Panc1 (cell line): ENCODE measurements around the gene DTNB. TPM values are rescaled to one million over a fixed set of nuclear protein-coding genes. Genes with fewer than 3 reads are reported as not detected.
"Not testable (repeated sequence)": the region's sequence is repeated elsewhere in the genome, so short reads cannot be mapped to it uniquely, and the experiment has no call there.

Source experiments
- ATAC-seq: fragments of 200-7000 bp; cut with Tn5 transposase; 2 replicates; pipeline ENCODE4 v1.9.1; 2020; ENCODE audit warnings: mild to moderate bottlenecking, moderate library complexity
- BruUV-seq: library from RNA; stranded (reverse); fragments of 400-500 nt; replicated peaks from 2 replicates; lab custom pipeline; 2021; lab: Mats Ljungman, UMichigan
- CTCF ChIA-PET: fragments of 300-600 bp; sonication (Branson Sonifier 250); formaldehyde crosslinking; loops from one replicate; lab custom pipeline; 2022; ENCODE audit warnings: antibody characterized with exemption; lab: Charles Lee
- POLR2A ChIA-PET: fragments of 300-600 bp; sonication (Branson Sonifier 250); formaldehyde crosslinking; loops from one replicate; lab custom pipeline; 2022; ENCODE audit warnings: antibody characterized with exemption; lab: Charles Lee
- DNase-seq: peaks from one replicate; pipeline ENCODE4 v3.0.0-alpha.2; 2010; ENCODE audit warnings: low read depth, low spot score
- H3K27ac ChIP-seq: 2 replicates; pipeline ENCODE4 v1.5.1; 2011; ENCODE audit warnings: mild to moderate bottlenecking, low read length, inconsistent platforms
- H3K27me3 ChIP-seq: fragments of 200-500 bp; sonication (Bioruptor generic); 2 replicates; pipeline ENCODE4 v1.6.0; 2014; ENCODE audit warnings: low read length, inconsistent platforms; ENCODE audit not compliant: control insufficient read depth, insufficient read depth
- H3K36me3 ChIP-seq: fragments of 200-500 bp; sonication (Bioruptor generic); 2 replicates; pipeline ENCODE4 v1.5.1; 2014; ENCODE audit warnings: inconsistent platforms, mild to moderate bottlenecking, low read length, moderate library complexity; ENCODE audit not compliant: control insufficient read depth, insufficient read depth
- H3K4me1 ChIP-seq: 2 replicates; pipeline ENCODE4 v1.5.1; 2011; ENCODE audit warnings: inconsistent platforms, mild to moderate bottlenecking, low read length, moderate library complexity; ENCODE audit not compliant: control insufficient read depth, insufficient read depth
- H3K4me3 ChIP-seq, 2 experiments: 2 replicates each; pipeline ENCODE4 v1.5.1; 2011 to 2012; ENCODE audit warnings: low read depth in 2 of 2, low read length in 2 of 2, mild to moderate bottlenecking in 2 of 2, inconsistent platforms in 1 of 2, moderate library complexity in 1 of 2
- H3K9me3 ChIP-seq: fragments of 200-500 bp; sonication (Bioruptor generic); 2 replicates; pipeline ENCODE4 v1.5.1; 2014; ENCODE audit warnings: low read depth, mild to moderate bottlenecking, inconsistent platforms, low read length, moderate library complexity; ENCODE audit not compliant: control insufficient read depth, insufficient read depth
- POLR2AphosphoS5 ChIP-seq: IDR thresholded peaks from 2 replicates; pipeline ENCODE4 v1.6.1; 2012; ENCODE audit warnings: mild to moderate bottlenecking, low read depth, low read length, moderate library complexity
- SIN3A ChIP-seq: IDR thresholded peaks from 2 replicates; pipeline ENCODE4 v1.6.1; 2012; ENCODE audit warnings: low read depth, mild to moderate bottlenecking, low read length, moderate library complexity, borderline replicate concordance; ENCODE audit not compliant: insufficient read depth
- TCF7L2 ChIP-seq: IDR thresholded peaks from 2 replicates; pipeline ENCODE4 v1.6.1; 2011; ENCODE audit warnings: mild to moderate bottlenecking, low read depth, low read length, inconsistent platforms
- in situ Hi-C: cut with HindIII; loops from 2 replicates; pipeline ENCODE4 v1.10.0; 2016; ENCODE audit warnings: low sequenced_read_pairs, low pct_unique_long_range_greater_than_20kb
- intact Hi-C: fragments of 100-400 bp; cut with micrococcal nuclease; formaldehyde crosslinking; loops from one replicate; pipeline ENCODE4 v1.10.0; 2022; ENCODE audit not compliant: unreplicated experiment
- total RNA-seq: library from RNA; stranded (reverse); gene quantifications from one replicate; pipeline ENCODE4 v1.2.1, GENCODE V29; 2021; ENCODE audit not compliant: unreplicated experiment
- TF ChIP-seq, protein P1 (sequence below): fragments of 450-650 bp; IDR thresholded peaks from 2 replicates; pipeline ENCODE4 v1.5.1; 2017; ENCODE audit warnings: mild to moderate bottlenecking
- TF ChIP-seq, protein P2 (sequence below), 2 experiments: IDR thresholded peaks; 2 replicates each; pipeline ENCODE4 v1.6.1; 2011 to 2012; ENCODE audit warnings: low read depth in 2 of 2, control low read depth in 1 of 2, low read length in 1 of 2, mild to moderate bottlenecking in 1 of 2, moderate library complexity in 1 of 2; ENCODE audit not compliant: insufficient read depth in 1 of 2

The DTNB gene
- total RNA-seq, 1 experiment from 2014 or later: 37.8 TPM

DNA sequence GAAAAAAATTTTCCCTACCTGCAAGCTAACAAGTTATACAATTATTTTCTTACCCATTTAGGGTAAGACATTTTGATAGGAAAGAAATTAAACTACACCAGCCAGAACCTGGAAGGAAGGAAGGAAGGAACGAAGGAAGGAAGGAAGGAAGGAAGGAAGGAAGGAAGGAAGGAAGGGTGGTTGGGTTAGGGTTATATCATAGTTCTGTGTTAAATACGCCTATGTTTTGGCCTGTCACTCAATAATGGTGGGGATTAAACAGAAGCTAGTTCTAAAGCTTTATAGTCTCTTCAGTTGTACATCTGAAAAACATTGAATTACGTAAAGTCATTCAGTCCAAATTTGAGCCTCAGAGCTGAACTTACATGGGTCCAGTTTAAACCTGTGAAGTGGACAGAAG lies 256.7 kb downstream of the DTNB start:
- Histone ChIP-seq H3K27ac (no peak overlapping the region), H3K4me1 (no peaks in the 10 kb centered on the region), H3K36me3 (no peaks in the 10 kb centered on the region), H3K4me3 (no peak overlapping the region), H3K9me3 (no peaks in the 10 kb centered on the region), H3K27me3 (no peaks in the 10 kb centered on the region)
- ChIA-PET POLR2A (interaction anchor here (0.7 kb wide), 1 partner anchor 617 kb away, joined by 5 read pairs; no protein-coding TSS in a partner anchor), CTCF (interaction anchor here (0.6 kb wide), 2 partner anchors 219 to 312 kb away, joined by 4 to 5 read pairs; no protein-coding TSS in a partner anchor)
- BruUV-seq: no TSS peak
- DNase-seq (no peak), ATAC-seq (no peak)
- intact Hi-C loops (no loop called here), in situ Hi-C loops (no loop called here)
- TF ChIP-seq, protein P1, sequence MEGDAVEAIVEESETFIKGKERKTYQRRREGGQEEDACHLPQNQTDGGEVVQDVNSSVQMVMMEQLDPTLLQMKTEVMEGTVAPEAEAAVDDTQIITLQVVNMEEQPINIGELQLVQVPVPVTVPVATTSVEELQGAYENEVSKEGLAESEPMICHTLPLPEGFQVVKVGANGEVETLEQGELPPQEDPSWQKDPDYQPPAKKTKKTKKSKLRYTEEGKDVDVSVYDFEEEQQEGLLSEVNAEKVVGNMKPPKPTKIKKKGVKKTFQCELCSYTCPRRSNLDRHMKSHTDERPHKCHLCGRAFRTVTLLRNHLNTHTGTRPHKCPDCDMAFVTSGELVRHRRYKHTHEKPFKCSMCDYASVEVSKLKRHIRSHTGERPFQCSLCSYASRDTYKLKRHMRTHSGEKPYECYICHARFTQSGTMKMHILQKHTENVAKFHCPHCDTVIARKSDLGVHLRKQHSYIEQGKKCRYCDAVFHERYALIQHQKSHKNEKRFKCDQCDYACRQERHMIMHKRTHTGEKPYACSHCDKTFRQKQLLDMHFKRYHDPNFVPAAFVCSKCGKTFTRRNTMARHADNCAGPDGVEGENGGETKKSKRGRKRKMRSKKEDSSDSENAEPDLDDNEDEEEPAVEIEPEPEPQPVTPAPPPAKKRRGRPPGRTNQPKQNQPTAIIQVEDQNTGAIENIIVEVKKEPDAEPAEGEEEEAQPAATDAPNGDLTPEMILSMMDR: no peak
- no peak for TF ChIP-seq TCF7L2
- TF ChIP-seq SIN3A: no peak
- TF ChIP-seq, protein P2, sequence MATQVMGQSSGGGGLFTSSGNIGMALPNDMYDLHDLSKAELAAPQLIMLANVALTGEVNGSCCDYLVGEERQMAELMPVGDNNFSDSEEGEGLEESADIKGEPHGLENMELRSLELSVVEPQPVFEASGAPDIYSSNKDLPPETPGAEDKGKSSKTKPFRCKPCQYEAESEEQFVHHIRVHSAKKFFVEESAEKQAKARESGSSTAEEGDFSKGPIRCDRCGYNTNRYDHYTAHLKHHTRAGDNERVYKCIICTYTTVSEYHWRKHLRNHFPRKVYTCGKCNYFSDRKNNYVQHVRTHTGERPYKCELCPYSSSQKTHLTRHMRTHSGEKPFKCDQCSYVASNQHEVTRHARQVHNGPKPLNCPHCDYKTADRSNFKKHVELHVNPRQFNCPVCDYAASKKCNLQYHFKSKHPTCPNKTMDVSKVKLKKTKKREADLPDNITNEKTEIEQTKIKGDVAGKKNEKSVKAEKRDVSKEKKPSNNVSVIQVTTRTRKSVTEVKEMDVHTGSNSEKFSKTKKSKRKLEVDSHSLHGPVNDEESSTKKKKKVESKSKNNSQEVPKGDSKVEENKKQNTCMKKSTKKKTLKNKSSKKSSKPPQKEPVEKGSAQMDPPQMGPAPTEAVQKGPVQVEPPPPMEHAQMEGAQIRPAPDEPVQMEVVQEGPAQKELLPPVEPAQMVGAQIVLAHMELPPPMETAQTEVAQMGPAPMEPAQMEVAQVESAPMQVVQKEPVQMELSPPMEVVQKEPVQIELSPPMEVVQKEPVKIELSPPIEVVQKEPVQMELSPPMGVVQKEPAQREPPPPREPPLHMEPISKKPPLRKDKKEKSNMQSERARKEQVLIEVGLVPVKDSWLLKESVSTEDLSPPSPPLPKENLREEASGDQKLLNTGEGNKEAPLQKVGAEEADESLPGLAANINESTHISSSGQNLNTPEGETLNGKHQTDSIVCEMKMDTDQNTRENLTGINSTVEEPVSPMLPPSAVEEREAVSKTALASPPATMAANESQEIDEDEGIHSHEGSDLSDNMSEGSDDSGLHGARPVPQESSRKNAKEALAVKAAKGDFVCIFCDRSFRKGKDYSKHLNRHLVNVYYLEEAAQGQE (IDR thresholded peaks at IDR 0.05; ENCODE audit: insufficient read depth in 1 of 2, low read depth in 2 of 2, low read length in 1 of 2): no peak
- TF ChIP-seq POLR2AphosphoS5: no peak

DNA sequence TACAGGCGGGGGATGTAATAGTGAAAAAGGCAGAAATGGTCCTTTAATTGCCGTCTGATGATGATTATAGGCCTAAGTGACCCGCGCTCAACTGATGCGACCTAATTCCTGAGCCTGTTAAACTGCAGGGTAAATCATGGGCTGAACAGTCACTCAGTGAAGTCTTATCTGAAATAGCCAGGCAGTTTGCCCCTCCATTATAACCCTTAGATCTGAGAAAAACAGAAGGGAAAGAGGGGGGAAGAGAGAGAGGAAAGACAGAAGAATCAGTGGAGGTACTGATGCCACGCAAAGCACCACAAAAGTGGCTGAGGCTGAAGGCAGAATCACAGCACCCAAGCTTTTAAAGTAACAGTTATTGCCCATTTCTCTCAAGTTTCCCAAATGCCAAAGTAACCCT lies 258.6 kb downstream of the DTNB start:
- no peaks in the 10 kb centered on the region for H3K4me1 ChIP-seq
- H3K27me3 ChIP-seq: no peaks in the 10 kb centered on the region
- no peak overlapping the region for H3K27ac ChIP-seq
- no peak overlapping the region for H3K4me3 ChIP-seq
- H3K36me3 ChIP-seq: no peaks in the 10 kb centered on the region
- in situ Hi-C loops: no loop called here
- H3K9me3 ChIP-seq: no peaks in the 10 kb centered on the region
- no peak for TF ChIP-seq POLR2AphosphoS5
- ChIA-PET POLR2A (interaction anchor here (0.6 kb wide), 1 partner anchor 54 kb away, joined by 7 read pairs; no protein-coding TSS in a partner anchor), CTCF (no interaction called here)
- no peak for ATAC-seq
- no peak for DNase-seq
- intact Hi-C loops: no loop called here
- no TSS peak for BruUV-seq

DNA sequence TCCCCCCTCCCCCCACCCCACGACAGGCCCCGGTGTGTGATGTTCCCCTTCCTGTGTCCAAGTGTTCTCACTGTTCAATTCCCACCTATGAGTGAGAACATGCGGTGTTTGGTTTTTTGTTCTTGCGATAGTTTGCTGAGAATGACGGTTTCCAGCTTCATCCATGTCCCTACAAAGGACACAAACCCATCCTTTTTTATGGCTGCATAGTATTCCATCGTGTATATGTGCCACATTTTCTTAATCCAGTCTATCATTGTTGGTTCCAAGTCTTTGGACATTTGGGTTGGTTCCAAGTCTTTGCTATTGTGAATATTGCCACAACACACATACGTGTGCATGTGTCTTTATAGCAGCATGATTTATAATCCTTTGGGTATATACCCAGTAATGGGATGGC lies 260.0 kb downstream of the DTNB start:
- H3K4me1 ChIP-seq, in situ Hi-C loops, BruUV-seq, H3K4me3 ChIP-seq, POLR2A ChIA-PET, DNase-seq, intact Hi-C loops, H3K9me3 ChIP-seq, CTCF ChIA-PET, H3K27me3 ChIP-seq, ATAC-seq, H3K36me3 ChIP-seq, H3K27ac ChIP-seq: not testable (repeated sequence)
